Neural progenitor cell (in vitro differentiated cells): ENCODE data around the gene CSF1R. TPM values are rescaled to one million over a fixed set of nuclear protein-coding genes. Genes with fewer than 3 reads are reported as not detected.

Source experiments
- DNase-seq: peaks from one replicate; pipeline ENCODE4 v3.0.0-alpha.2; 2016; ENCODE audit warnings: low spot score
- H2AFZ ChIP-seq: fragments of 200-600 bp; sonication (generic); replicated peaks from 2 replicates; pipeline ENCODE4 v1.6.1; 2016; ENCODE audit warnings: antibody characterized with exemption
- H3F3A ChIP-seq: fragments of 200-600 bp; sonication (generic); 2 replicates; pipeline ENCODE4 v1.6.1; 2016; ENCODE audit warnings: antibody characterized with exemption, low read depth
- H3K27ac ChIP-seq: fragments of 200-600 bp; sonication (generic); 2 replicates; pipeline ENCODE4 v1.5.1; 2016; ENCODE audit warnings: mild to moderate bottlenecking
- H3K27me3 ChIP-seq: fragments of 200-600 bp; sonication (generic); 2 replicates; pipeline ENCODE4 v1.6.1; 2016; ENCODE audit warnings: mild to moderate bottlenecking, moderate library complexity
- H3K36me3 ChIP-seq: fragments of 200-600 bp; sonication (generic); 2 replicates; pipeline ENCODE4 v1.5.1; 2016
- H3K4me1 ChIP-seq: fragments of 200-600 bp; sonication (generic); 2 replicates; pipeline ENCODE4 v1.6.1; 2016; ENCODE audit warnings: mixed run types
- H3K4me2 ChIP-seq: fragments of 200-600 bp; sonication (generic); 2 replicates; pipeline ENCODE4 v1.6.1; 2016
- H3K4me3 ChIP-seq: fragments of 200-600 bp; sonication (generic); 2 replicates; pipeline ENCODE4 v1.5.1; 2016
- H3K79me2 ChIP-seq: fragments of 200-600 bp; sonication (generic); 2 replicates; pipeline ENCODE4 v1.6.1; 2016; ENCODE audit warnings: low read depth
- H3K9ac ChIP-seq: fragments of 200-600 bp; sonication (generic); 2 replicates; pipeline ENCODE4 v1.6.1; 2016
- H3K9me3 ChIP-seq: fragments of 200-600 bp; sonication (generic); 2 replicates; pipeline ENCODE4 v1.5.1; 2016; ENCODE audit warnings: low read depth
- H4K20me1 ChIP-seq: fragments of 200-600 bp; sonication (generic); 2 replicates; pipeline ENCODE4 v1.6.1; 2016; ENCODE audit warnings: low read depth
- H3K27ac Mint-ChIP-seq: 3 replicates; pipeline ENCODE4 v1.8.0; 2021; ENCODE audit warnings: mixed read lengths
- H3K27me3 Mint-ChIP-seq: 2 replicates; pipeline ENCODE4 v1.8.0; 2022; ENCODE audit warnings: low read depth, mild to moderate bottlenecking, inconsistent platforms, moderate library complexity, mixed read lengths; ENCODE audit not compliant: insufficient read depth
- H3K36me3 Mint-ChIP-seq: 3 replicates; pipeline ENCODE4 v1.8.0; 2021; ENCODE audit warnings: mixed read lengths
- H3K4me1 Mint-ChIP-seq: 3 replicates; pipeline ENCODE4 v1.8.0; 2021; ENCODE audit warnings: mixed read lengths
- H3K4me3 Mint-ChIP-seq: 3 replicates; pipeline ENCODE4 v1.8.0; 2021; ENCODE audit warnings: mild to moderate bottlenecking, moderate library complexity, mixed read lengths
- H3K9me3 Mint-ChIP-seq: 3 replicates; pipeline ENCODE4 v1.8.0; 2020; ENCODE audit warnings: mixed read lengths
- CTCF ChIP-seq: fragments of 200-600 bp; sonication (generic); IDR thresholded peaks from 2 replicates; pipeline ENCODE4 v1.5.1; 2017; ENCODE audit warnings: antibody characterized with exemption, mild to moderate bottlenecking
- EZH2 ChIP-seq: fragments of 200-600 bp; sonication (generic); IDR thresholded peaks from 2 replicates; pipeline ENCODE4 v1.6.1; 2017; ENCODE audit warnings: antibody characterized with exemption, mild to moderate bottlenecking, moderate library complexity
- EZH2phosphoT487 ChIP-seq: fragments of 200-600 bp; sonication (generic); IDR thresholded peaks from 2 replicates; pipeline ENCODE4 v1.6.1; 2017; ENCODE audit warnings: antibody characterized with exemption
- total RNA-seq: library from RNA; depleted of rRNA; stranded (reverse); fragments of >200 nt; gene quantifications from 2 replicates; pipeline ENCODE4 v1.2.3, GENCODE V29; 2015; ENCODE audit warnings: low replicate concordance

Gene CSF1R
- total RNA-seq, 1 donor from 2014 or later, result not detected

- Histone ChIP-seq H3F3A (no peaks in the 10 kb centered on the region), H3K4me2 (no peak overlapping the region), H4K20me1 (no peaks in the 10 kb centered on the region), H2AFZ (no peak overlapping the region), H3K27ac (no peak overlapping the region), H3K79me2 (no peaks in the 10 kb centered on the region), H3K27me3 (no peaks in the 10 kb centered on the region), H3K9me3 (no peaks in the 10 kb centered on the region), H3K4me3 (no peak overlapping the region), H3K36me3 (no peaks in the 10 kb centered on the region), H3K4me1 (peaks cover 15% of the 10 kb centered on the region), H3K9ac (no peak overlapping the region)
- no peak for DNase-seq
- Mint-ChIP-seq H3K27ac (no peak overlapping the region), H3K36me3 (no peaks in the 10 kb centered on the region), H3K4me3 (no peak overlapping the region), H3K27me3 (peaks cover 4% of the 10 kb centered on the region), H3K9me3 (no peaks in the 10 kb centered on the region), H3K4me1 (peaks cover 20% of the 10 kb centered on the region)
- no peak for TF ChIP-seq EZH2
- TF ChIP-seq EZH2phosphoT487, result no peak
- TF ChIP-seq CTCF, result no peak
Observed at GRCh38 chr5:150063638-150064037, 22.7 kb downstream of the CSF1R start.

DNA sequence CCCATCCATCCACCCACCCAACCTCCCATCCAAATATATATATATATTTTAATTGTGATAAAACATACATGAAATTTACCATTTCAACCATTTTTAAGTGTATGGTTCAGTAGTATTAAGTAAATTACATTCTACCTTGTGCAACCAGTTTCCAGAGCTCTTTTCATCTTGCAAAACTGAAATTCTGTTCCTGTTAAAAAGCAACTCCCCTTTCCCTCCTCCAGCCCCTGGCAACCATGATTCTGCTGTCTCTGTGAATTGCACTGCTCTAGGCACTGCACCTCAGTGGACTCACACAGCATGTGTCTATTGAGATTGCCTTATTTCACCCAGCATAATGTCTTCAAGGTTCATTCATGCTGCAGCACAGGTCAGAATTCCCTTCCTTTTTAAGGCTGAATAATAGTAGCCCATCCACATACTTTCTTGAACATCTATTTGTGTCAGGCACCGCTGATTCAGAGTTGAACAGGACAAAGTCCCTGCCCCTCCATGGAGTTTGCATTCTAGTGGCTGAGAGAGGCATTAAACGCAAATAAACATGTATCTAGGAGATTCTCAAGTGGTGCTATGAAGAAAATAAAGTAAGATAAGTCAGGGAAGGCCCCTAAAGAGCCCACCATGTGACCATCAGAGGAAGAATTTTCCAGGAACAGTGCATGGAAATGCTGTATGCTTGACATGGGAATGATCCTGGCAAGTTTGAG, 24.0 kb downstream of the CSF1R start:
- Mint-ChIP-seq H3K36me3 (no peaks in the 10 kb centered on the region), H3K27me3 (peaks cover 4% of the 10 kb centered on the region), H3K9me3 (no peaks in the 10 kb centered on the region), H3K27ac (peak overlapping the region; percentile 10), H3K4me1 (peaks cover 28% of the 10 kb centered on the region), H3K4me3 (no peak overlapping the region)
- Histone ChIP-seq H4K20me1 (no peaks in the 10 kb centered on the region), H3K4me2 (no peak overlapping the region), H3K9ac (no peak overlapping the region), H2AFZ (no peak overlapping the region), H3K9me3 (no peaks in the 10 kb centered on the region), H3F3A (no peaks in the 10 kb centered on the region), H3K4me1 (peaks cover 21% of the 10 kb centered on the region), H3K36me3 (no peaks in the 10 kb centered on the region), H3K4me3 (no peak overlapping the region), H3K79me2 (no peaks in the 10 kb centered on the region), H3K27ac (no peak overlapping the region), H3K27me3 (no peaks in the 10 kb centered on the region)
- no peak for TF ChIP-seq CTCF
- no peak for TF ChIP-seq EZH2phosphoT487
- no peak for TF ChIP-seq EZH2
- no peak for DNase-seq

DNA sequence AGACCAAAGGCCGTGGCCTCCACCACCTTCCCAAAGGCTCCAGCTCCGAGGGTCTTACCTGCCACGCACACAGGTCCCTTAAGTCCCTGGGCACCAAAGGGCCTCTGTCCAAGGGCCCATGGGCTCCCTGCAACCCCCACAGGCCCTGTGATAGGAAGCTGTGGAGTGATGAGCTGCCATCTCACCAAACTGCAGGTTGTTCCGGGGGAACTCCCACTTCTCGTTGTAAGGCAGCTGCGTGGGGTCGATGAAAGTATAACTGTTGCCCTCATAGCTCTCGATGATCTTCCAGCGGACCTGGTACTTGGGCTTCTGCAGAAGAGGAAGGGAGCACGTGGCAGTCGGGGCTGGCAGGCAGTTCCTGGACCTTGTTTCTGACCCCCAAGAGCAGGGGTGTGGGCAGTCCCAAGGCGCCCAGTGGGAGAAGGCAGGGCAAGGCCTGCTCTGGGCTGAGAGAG, 24.8 kb downstream of the CSF1R start:
- no peak overlapping the region for H3K9ac ChIP-seq
- H3F3A ChIP-seq, result no peaks in the 10 kb centered on the region
- H3K4me1 ChIP-seq, result peaks cover 21% of the 10 kb centered on the region
- no peaks in the 10 kb centered on the region for H3K36me3 Mint-ChIP-seq
- no peaks in the 10 kb centered on the region for H3K36me3 ChIP-seq
- no peak overlapping the region for H3K4me3 Mint-ChIP-seq
- peaks cover 28% of the 10 kb centered on the region for H3K4me1 Mint-ChIP-seq
- no peak overlapping the region for H3K4me3 ChIP-seq
- H3K27ac ChIP-seq, result no peak overlapping the region
- H4K20me1 ChIP-seq, result no peaks in the 10 kb centered on the region
- TF ChIP-seq EZH2 (no peak), EZH2phosphoT487 (no peak), CTCF (no peak)
- no peaks in the 10 kb centered on the region for H3K27me3 ChIP-seq
- peaks cover 7% of the 10 kb centered on the region for H3K27me3 Mint-ChIP-seq
- H3K79me2 ChIP-seq, result no peaks in the 10 kb centered on the region
- H3K9me3 Mint-ChIP-seq, result no peaks in the 10 kb centered on the region
- H3K27ac Mint-ChIP-seq, result no peak overlapping the region
- no peak overlapping the region for H2AFZ ChIP-seq
- DNase-seq, result no peak
- no peaks in the 10 kb centered on the region for H3K9me3 ChIP-seq
- no peak overlapping the region for H3K4me2 ChIP-seq
